T-helper 9 cell (primary cell): Measurements from ENCODE around the gene CEND1.

Experiments
- DNase-seq: peaks from one replicate; pipeline ENCODE4 v3.0.0-alpha.2; 2020
- total RNA-seq, 2 donors: gene quantifications; one replicate each; lab custom pipeline; 2026; lab: John Stamatoyannopoulos, UW

CEND1 gene
- total RNA-seq: 0.24 to 0.35 reads per million in 2 donors

DNA sequence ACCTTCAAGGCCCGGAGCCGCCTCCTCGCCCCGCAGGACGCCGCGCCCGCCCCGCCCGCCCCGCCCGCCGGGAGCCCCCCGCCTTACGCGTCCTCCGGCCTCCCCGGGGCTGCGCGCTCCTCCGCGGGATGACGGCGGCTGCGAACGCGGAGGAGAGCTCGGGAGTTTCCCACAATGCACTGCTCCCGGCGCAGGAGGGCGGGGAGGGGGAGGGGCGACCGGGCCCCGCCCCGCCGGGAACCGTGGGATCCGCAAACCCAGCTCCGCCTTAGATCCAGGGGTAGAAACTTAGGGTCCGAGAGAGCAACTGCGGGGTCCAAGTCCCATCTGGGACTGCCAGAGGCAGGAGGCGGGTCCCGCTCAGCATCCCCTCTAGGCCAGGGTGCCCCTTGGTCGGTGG is at the start of gene CEND1:
TSS of gene CEND1 (minus strand) at position 148 of the 400 bp plus-strand sequence. CDS start 1,514 bp downstream, outside the sequence.
- no peak for DNase-seq

DNA sequence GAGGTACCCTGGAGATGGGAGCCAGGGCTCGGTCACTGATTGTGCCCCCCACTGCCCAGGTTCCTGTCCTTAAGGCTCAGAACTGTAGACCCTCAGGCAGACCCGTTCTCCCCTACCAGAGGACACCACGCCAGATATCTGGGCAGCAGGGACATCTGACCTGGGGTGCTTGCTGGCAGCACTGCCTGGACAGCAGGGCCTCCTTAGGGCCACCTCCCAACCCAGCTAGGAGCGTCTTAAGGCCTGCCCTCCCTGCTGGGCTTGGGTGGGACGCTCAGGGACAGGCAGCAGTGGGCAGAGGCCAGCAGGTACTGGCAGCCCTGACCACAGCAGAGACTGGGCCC is 49.4 kb upstream of the CEND1 start:
- no peak for DNase-seq

DNA sequence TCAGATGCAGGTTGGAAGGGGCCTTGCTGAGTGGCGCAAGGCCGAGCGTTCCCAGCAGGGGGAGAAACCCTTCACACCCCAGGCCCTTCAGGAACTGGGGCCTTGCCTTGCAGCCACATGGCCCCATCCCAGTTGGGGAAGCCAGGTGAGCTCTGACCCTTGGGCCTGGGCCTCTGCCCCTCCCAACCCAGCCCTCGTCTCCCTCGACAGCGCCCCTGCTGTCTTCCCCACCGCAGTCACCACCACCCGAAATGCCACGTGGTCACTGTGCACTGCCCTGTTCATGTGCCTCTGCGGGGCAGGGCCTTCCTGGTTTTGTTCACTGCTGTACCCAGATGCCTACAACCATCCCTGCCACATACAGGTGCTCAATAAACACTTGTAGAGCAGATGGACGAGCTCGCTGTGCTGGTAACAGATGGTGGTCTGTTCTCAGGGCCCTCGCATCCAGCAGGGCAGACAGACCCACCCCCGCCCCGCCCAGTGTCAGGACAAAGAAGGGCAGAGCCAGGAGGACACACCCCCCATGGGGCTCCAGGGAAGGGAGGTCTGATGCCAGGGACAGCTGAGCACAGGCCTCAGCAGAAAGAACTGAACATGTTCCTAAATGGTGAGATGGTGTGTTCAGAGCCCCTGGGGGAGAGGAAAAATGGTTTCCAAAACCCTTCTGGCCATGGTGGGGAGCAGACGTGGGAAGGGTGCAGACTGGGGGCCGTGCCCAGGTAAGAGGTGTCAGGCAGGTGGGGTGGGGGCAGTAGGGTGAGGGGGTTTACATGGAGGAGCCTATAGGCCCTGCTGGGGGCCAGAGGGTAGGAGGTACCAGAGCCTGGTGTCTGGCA is 48.8 kb upstream of the CEND1 start:
- DNase-seq: no peak

DNA sequence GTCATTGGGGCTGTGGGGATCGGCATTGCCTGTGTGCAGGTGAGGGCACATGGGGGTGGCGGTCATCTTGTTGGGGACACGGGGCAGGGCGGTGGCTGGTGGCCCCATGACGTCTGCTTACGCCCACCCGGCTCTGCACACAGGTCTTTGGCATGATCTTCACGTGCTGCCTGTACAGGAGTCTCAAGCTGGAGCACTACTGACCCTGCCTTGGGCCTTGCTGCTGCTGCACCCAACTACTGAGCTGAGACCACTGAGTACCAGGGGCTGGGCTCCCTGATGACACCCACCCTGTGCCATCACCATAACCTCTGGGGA is 48.1 kb upstream of the CEND1 start:
- no peak for DNase-seq

DNA sequence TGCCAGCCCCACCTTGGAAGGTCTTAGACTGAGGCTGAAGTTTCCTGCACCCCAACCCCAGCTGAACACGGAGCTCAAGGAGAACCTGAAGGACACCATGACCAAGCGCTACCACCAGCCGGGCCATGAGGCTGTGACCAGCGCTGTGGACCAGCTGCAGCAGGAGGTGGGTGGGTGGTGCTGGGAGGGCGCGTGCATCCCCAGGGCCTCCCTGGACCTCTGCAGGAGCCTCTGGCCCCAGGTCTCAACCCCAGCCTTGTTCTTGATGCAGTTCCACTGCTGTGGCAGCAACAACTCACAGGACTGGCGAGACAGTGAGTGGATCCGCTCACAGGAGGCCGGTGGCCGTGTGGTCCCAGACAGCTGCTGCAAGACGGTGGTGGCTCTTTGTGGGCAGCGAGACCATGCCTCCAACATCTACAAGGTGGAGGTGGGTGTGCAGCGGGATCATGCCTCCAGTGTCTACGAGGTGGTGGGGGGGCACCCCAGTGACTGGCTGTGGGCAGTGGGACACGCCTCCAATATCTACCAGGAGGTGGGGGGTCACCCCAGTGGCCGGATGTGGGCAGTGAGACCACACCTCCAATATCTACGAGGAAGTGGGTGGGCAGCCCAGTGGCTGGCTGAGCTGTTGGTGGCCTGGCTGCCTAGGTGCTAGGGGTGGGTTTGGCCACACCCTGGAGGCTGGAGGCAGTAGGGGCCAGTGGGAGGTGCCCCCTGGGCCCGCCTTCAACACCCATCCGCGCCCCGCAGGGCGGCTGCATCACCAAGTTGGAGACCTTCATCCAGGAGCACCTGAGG is 47.5 kb upstream of the CEND1 start:
- DNase-seq: no peak

DNA sequence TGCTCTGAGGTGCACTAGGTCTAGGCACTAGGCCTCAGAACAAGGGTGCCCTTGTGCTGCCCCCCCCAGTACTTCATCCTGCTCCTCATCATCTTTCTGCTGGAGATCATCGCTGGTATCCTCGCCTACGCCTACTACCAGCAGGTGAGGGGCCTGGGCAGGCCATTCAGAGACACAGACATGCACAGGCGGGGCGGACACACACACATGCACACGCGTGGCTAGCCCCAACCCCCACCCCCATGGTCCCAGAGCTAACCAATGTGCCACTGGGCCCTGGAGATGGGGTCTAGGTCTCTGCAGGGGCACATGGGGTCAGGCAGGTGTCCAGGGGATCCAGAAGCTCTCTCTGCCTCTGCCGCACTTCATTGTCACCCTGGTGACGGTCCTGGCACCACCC is 46.8 kb upstream of the CEND1 start:
- DNase-seq: no peak

DNA sequence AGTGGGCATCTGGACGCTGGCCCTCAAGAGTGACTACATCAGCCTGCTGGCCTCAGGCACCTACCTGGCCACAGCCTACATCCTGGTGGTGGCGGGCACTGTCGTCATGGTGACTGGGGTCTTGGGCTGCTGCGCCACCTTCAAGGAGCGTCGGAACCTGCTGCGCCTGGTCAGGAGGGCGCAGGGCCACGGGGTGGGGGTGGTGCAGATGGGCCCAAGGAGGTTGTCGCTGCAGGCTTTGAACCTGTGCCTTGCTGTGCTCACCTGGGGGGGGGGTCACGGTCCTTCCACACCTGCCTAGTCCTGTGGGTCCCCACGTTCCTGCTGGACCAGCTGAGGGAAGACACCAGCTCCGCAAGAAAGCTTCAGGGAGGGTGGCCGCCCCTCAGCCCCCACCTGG is 46.4 kb upstream of the CEND1 start:
- no peak for DNase-seq

DNA sequence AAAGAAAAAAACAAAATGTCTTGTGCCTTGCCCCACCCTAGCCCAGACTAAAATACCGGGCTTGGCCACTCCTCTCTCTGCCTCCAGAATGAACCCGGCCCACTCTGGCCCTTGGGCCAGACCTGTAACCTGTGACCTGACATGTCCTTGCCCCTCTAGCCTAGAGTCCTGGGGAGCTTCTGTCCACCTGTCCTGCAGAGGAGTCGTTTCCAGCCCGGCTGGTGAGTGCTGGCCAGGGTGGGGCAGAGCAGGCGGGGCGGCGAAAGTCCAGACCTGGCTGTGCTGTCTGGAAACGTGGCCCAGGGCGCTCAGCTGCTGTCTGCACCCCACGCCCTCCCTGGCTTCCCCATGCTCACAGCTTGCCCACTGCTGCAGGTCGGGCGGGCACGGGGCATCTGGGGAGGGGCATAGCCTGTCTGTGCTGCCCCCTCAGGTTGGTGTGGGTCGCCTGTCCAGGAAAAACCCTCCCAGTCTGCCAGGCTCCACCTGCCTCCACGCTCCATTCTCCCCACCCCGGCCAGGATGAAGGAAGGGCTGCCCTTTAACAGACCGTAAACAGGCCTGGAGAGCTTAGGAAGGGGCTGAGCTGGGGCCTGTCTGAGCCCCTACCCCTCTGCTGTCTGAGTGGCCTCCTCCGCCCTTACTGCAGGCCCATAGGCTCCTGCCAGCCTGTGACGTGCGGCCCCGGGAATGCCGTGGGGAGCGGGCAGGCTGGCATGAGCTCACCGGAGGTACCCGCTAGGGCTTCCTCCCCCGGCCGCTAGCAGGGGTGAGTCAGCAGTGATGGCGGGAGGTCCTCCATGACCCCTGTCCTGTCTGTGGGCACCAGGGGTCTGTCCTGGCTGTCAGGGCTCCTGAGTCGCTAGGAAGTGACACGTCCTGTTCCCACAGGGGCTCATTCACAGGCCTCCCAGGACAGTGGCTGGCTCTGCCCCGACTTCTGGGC is 44.8 kb upstream of the CEND1 start:
- DNase-seq: no peak

DNA sequence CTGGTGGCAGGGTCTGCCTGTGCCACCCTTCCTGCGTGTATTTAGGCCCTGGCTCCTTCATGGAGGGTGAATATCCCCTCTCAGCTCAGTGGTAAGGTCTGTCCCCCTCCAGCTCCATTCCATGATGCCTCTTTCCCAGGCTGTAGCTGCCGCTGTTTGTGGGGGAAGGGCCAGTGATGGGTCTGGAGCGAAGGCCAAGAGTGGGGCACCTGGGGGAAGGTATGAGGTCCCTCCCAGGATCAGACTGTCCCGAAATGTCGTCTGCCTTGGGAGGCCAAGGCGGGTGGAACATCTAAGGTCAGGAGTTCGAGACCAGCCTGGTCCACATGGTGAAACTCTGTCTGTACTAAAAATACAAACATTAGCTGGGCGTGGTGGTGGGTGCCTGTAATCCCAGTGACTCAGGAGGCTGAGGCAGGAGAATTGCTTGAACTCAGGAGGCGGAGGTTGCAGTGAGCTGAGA is 44.0 kb upstream of the CEND1 start:
- DNase-seq: no peak

DNA sequence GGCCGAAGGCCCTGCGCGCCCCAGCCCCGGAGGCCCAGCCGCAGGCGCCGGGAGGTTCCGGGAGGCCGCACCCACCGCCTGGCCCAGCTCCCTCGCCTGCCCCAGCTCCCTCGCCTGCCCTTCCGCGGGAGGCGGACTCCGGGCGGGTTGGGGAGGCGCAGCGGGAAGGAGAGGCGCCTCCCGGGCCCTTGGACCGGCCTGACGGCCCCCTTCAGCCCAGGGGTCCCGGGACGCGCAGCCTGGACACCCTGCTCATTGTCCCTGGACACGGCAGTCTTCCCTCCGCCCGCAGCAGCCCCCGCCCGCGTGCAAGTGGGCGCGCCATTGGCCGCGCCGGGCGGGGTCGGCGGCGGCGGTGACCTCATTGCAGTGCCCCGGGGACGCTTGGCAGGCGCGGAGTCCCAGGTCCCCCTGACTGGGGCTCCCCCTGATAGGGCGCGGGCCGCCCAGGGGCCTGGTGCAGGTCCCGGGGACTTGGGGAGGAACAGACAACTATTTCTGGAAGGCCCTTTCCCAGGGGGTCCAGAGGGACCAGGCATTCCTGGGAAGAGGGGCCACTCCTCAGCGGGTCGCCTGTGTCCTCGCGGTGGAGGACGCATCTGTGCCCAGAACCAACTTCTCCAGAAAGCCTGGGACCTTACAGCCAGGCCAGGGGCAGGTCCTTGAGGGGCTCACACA is 43.4 kb upstream of the CEND1 start:
- DNase-seq: peak; percentile 46

DNA sequence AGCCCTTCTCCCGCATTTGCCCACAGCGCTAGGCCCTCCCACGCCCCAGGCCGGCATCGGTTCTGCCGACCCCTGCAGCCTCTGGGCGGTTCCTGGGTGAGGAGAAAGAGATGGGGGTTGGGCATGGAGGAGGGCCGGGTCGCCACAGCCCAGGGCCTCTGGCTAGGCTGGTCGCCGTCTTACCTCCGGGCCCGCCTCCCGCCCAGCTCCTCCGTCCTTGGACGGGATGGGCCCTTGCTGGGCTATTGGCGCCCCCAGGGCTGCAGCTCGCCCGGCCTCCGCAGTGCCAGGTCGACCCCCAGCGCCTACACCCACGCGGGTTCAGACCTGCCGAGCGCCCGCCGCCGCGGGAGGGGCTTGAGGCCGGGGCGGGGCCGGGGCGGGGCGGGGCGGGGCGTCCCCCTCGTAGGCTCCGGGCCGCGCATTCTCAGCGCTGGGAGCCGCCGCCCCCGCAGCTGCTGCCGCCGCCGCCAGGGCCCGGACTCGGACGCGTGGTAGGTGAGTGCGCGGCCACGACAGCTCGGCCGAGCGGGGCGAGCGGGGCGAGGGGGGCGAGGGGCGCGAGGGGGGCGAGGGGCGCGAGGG is 42.7 kb upstream of the CEND1 start, which contains the start of gene CD151:
TSS of gene CD151 (plus strand) at position 424 of the 585 bp plus-strand sequence. CDS start 3,118 bp downstream, outside the sequence.
- no peak for DNase-seq

DNA sequence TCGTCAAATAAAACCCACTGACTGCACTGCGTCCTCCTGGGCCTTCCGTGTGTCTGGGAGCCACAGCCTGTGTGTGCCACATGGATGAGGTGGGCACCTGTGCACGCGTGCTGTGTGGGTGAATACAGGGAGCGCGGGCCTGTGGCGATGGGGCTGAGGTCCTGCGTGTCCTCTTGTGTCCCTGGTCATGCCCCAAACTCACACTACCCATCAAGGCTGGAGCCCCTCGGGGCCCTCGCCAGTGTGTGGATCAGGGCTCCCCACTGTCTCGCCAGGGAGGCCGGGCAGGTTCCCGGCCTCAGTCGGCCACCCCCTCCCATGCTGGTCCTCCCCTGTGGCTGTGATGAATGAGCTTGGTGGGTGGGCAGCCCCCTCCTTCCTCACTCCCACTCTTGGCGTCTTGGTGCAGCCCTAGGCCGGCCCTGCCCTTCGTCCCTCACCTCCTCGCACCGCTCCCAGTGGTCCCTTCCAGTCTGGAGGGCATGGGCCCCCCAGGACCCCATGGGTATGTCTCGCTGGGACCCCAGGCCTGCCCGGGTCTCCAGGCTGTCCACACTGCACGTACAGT is 42.2 kb upstream of the CEND1 start:
- DNase-seq: no peak

DNA sequence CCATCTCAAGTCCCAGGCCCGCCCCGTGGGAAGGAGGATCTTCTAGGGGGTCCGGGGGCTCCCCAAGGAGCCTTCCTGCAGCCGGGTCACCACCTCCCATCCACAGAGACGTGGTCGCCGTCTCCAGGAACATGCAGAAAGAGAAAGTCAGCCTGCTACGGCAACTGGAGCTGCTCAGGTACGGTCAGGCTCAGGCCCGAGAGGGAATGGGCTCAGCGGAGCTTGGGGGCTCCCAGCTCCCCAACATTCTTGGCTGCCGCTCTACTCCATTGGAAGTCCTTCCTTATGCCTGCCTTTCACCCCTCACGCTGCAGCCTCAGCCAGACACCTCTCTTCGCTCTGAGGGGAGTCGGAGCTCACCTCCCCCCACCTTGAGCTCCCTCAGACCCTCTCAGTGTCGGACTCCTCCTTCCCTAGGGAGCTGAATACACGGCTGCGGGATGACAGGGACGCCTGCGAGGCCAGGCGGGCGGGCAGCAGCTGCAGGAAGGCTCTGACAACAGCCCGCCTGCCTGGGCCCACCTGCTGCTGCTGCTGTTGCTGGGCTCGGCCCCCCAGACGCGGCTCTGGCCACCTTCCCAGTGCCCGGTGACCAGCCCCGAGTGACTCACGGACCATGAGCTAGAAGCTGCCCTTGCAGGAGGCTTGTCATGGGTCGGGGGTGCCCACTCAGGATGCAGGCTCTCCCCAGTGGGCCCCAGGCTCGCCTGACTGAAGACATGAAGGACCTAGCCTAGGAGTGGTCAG is 41.4 kb upstream of the CEND1 start:
- DNase-seq: no peak

DNA sequence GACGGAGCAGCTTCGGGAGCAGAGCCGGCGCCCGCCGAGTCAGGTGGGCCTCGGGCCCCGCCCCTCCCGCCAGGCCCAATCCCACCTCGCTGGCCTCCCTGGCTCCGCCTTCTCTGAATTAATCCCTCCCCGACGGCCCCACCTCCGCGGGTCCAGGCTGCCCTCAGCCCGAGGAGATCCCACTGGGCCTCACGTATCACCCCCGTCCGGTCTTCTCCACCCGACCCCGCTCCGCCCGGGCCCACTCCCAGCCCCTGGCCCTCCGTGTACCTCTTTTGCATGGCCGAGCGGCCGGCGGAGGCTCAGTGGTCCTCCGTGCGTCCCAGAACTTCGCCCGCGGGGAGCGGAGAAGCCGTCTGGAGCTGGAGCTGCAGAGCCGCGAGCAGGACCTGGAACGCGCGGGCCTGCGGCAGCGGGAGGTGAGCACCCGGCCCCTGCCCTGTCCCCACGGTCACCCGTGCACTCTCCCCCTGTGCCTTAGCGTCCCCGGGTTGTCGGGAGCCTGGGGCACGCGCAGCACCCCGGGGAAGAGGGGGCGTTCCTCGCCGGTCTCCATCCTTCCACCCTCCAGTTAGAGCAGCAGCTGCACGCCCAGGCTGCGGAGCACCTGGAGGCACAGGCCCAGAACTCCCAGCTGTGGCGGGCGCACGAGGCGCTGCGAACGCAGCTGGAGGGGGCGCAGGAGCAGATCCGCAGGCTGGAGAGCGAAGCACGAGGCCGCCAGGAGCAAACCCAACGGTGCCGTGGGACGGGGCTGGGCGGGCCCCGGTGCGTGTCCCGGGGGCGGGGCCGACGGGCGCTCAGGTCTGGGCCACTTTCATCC is 40.6 kb upstream of the CEND1 start:
- peak; percentile 46 for DNase-seq

DNA sequence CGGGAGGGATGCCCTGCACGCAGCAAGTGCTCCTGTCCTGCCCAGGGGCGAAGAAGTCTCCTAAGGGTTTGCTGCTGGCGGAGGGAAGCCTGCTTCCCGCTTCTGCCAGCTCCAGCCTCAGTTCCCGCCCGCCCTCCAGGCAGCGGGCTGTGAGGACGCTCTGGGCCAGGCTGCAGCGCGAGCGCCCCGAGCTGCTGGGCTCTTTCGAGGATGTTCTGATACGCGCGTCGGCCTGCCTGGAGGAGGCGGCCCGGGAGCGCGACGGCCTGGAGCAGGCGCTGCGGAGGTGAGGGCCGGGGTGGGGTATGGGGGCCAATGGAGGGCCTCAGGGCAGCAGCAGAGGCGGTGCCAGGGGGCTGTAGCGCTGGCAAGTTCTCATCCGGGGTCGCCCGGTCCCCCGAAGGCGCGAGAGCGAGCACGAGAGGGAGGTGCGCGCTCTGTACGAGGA is 40.0 kb upstream of the CEND1 start:
- DNase-seq: no peak

DNA sequence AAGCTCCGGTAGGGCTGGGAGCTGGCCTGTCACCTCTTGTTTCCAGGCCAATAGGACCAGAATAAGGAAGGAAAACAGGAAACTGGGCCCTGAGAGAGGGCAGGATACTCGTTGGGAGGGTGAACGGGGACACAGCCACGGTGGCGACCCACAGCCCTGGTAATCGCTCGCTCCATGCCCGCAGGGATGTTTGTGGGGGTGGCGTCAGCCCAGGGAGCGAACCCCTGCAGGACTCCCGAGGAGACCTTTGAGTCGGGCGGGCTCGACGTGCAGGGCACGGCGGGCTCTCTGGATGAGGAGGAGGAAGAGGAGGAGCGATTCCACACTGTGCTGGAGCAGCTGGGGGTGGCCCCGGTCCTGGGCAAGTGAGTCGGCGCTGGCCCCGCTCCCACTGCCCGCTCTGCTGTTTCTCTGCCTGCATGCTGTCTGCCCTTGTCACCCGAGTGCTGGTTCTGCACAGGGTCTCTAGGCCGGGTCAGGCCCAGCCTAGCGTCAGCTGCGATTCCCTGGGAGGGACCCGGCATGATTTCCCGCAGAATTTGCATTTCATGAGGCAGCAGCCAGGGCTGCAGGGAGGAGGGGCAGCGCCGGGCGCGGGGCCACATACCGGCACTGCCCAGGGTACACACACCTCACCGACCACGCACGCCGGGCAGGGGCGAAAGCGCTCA is 39.4 kb upstream of the CEND1 start:
- no peak for DNase-seq

DNA sequence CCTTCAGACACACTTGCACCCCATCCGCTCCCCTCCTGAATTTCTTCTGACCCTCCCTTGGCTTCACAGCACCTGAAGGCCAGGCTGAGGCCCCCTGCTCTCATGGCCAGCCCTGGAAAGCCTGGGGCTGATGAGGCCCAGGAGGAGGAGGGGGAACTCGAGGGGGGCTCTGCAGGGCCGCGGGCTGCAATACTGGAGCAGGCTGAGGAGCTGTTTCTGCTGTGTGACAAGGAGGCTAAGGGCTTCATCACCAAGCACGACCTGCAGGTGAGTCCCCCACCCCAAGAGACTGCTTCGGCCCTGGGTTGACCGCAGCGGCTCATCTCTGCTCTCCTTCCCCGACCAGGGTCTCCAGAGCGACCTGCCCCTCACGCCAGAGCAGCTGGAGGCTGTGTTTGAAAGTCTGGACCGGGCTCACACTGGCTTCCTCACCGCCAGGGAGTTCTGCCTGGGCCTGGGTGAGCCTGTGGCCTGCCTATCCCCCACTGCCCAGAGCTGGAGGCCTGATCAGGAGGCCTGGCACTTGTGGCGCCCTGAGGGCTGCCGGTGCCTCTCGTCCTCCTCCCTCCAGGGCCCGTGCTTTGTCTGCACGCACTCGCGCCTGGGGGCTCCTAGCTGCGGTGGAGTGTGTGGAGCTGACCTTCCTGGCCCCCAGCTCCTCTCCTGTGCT is 38.8 kb upstream of the CEND1 start:
- DNase-seq: no peak

DNA sequence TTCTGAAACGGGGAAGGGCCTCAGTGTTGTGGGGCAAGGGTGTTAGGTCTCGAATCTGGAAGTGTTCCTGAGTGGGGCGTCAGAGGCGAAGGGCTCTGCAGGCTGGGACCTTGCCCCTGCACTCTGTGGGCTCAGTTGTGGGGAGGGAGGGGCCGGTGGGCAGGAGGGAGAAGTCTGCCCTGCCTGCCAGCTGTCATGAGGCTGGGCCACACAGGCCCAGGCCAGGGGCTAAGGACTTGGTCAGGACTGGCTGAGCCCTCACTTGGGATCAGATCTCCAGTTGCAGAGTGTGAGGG is 38.0 kb upstream of the CEND1 start, which contains the start of gene CRACR2B:
TSS of gene CRACR2B (plus strand) at position 23 of the 296 bp plus-strand sequence. CDS start 689 bp downstream, outside the sequence.
- no peak for DNase-seq
